Colonic mucosa (tissue), 4 donors: ENCODE data around the gene SEL1L2. TPM values are rescaled to one million over a fixed set of nuclear protein-coding genes. Genes with fewer than 3 reads are reported as not detected.

Experiments used
- DNase-seq: peaks from one replicate; pipeline ENCODE4 v3.0.0-alpha.2; 2020
- H3K27ac ChIP-seq: fragments of 200-600 bp; one replicate; pipeline ENCODE4 v1.8.0; 2021
- H3K27me3 ChIP-seq: fragments of 200-600 bp; one replicate; pipeline ENCODE4 v1.8.0; 2021
- H3K36me3 ChIP-seq: fragments of 200-600 bp; one replicate; pipeline ENCODE4 v1.8.0; 2021
- H3K4me1 ChIP-seq: fragments of 200-600 bp; one replicate; pipeline ENCODE4 v1.8.0; 2021; ENCODE audit warnings: mild to moderate bottlenecking
- H3K4me3 ChIP-seq: fragments of 200-600 bp; one replicate; pipeline ENCODE4 v1.8.0; 2021
- H3K9ac ChIP-seq, 2 donors: one replicate each; pipeline ENCODE4 v1.7.0; 2013; ENCODE audit warnings: control low read depth in 2 of 2, low read depth in 2 of 2, low read length in 2 of 2
- H3K9me3 ChIP-seq: fragments of 200-600 bp; one replicate; pipeline ENCODE4 v1.8.0; 2021
- intact Hi-C: fragments of 100-400 bp; cut with DNase I; formaldehyde crosslinking; loops from one replicate; pipeline ENCODE4 v1.14.1; 2022
- total RNA-seq, 2 donors: library from RNA; stranded (reverse); fragmentation: NEBNext Ultra II Directional in 1 of 2; extraction: Animal tissue kit (Norgen Biotek cat#: 25700) in 1 of 2; gene quantifications; one replicate each; pipeline ENCODE4 v1.2.1, GENCODE V29; 2021
- TF ChIP-seq, protein P1 (sequence below): fragments of 200-600 bp; IDR thresholded peaks from one replicate; pipeline ENCODE4 v1.8.0; 2022; ENCODE audit warnings: antibody characterized with exemption, mild to moderate bottlenecking
- donor health status: healthy.
- donor health status: DM: no; HTN: no; CAD: no.
- donor health status: DM: no; HTN: no; CAD: no.

Gene SEL1L2
- total RNA-seq, 2 donors from 2014 or later = not detected

DNA sequence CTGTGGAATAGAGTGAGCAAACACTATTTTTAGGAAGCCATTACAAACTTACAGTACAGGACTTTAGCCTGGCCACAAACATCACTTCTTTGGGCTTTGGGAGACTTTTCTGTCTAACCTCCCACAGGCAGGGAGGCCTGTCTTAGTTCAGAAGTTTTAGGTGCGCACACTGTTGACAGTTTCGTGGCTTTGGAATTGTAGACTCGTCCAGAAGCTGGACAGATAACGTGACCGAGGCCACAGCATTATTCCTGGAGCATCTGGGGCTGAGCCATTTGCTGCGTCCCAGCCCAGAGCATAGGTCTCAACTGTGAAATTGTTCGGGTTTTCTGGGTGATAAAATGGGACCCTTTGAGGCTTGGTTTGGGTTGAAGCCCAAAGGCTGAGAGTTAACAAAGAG lies 151.8 kb downstream of the SEL1L2 start:
- Histone ChIP-seq H3K27ac (no peak overlapping the region), H3K4me3 (no peak overlapping the region), H3K9ac (no peak overlapping the region), H3K27me3 (no peaks in the 10 kb centered on the region), H3K9me3 (no peaks in the 10 kb centered on the region), H3K36me3 (no peaks in the 10 kb centered on the region), H3K4me1 (no peaks in the 10 kb centered on the region)
- intact Hi-C loops = no loop called here
- TF ChIP-seq, protein P1, sequence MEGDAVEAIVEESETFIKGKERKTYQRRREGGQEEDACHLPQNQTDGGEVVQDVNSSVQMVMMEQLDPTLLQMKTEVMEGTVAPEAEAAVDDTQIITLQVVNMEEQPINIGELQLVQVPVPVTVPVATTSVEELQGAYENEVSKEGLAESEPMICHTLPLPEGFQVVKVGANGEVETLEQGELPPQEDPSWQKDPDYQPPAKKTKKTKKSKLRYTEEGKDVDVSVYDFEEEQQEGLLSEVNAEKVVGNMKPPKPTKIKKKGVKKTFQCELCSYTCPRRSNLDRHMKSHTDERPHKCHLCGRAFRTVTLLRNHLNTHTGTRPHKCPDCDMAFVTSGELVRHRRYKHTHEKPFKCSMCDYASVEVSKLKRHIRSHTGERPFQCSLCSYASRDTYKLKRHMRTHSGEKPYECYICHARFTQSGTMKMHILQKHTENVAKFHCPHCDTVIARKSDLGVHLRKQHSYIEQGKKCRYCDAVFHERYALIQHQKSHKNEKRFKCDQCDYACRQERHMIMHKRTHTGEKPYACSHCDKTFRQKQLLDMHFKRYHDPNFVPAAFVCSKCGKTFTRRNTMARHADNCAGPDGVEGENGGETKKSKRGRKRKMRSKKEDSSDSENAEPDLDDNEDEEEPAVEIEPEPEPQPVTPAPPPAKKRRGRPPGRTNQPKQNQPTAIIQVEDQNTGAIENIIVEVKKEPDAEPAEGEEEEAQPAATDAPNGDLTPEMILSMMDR = no peak
- no peak for DNase-seq

DNA sequence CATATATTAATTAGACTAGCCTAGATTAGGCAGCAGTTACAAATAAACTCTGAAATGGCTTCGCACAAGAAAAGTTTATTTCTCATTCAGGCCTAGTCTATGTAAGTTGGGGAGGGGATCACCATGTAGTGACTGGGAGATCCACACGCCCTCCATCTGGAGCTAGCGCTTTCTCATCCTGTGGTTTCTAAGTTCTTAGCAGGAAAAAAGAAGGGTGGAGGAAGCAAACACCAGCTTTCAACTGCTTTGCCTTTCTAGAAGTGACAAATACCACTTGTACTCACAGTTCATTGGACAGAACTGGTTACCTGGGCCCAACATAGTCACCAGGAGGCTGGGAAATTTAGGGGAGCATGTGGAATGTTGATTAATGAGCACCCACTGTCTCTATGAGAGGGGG lies 158.9 kb downstream of the SEL1L2 start:
- no peak overlapping the region for H3K27ac ChIP-seq
- H3K9ac ChIP-seq = no peak overlapping the region
- H3K27me3 ChIP-seq = no peaks in the 10 kb centered on the region
- no peak for DNase-seq
- H3K36me3 ChIP-seq = no peaks in the 10 kb centered on the region
- H3K9me3 ChIP-seq = no peaks in the 10 kb centered on the region
- no peaks in the 10 kb centered on the region for H3K4me1 ChIP-seq
- H3K4me3 ChIP-seq = no peak overlapping the region
- intact Hi-C loops = no loop called here
- TF ChIP-seq, protein P1 = no peak

DNA sequence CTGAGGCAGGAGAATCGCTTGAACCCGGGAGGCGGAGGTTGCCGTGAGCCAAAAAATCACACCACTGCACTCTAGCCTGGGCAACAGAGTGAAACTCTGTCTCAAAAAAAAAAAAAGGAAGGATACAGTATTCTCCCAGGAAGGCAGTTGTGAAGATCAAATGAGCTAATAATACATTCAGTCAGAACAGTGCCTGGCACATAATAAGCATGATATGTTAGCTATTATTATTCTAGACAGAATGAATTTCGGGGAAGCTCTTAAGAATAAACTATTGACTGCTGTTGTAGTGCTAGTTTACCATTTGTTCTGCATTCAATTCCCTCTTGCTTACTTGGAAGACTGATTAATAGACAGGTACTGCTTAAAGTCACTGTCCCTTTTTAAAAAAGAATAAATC lies 164.9 kb downstream of the SEL1L2 start:
- TF ChIP-seq, protein P1 = no peak
- intact Hi-C loops = no loop called here
- Histone ChIP-seq H3K36me3 (no peaks in the 10 kb centered on the region), H3K9ac (no peak overlapping the region), H3K27ac (no peak overlapping the region), H3K9me3 (no peaks in the 10 kb centered on the region), H3K4me1 (no peaks in the 10 kb centered on the region), H3K4me3 (no peak overlapping the region), H3K27me3 (no peaks in the 10 kb centered on the region)
- no peak for DNase-seq

DNA sequence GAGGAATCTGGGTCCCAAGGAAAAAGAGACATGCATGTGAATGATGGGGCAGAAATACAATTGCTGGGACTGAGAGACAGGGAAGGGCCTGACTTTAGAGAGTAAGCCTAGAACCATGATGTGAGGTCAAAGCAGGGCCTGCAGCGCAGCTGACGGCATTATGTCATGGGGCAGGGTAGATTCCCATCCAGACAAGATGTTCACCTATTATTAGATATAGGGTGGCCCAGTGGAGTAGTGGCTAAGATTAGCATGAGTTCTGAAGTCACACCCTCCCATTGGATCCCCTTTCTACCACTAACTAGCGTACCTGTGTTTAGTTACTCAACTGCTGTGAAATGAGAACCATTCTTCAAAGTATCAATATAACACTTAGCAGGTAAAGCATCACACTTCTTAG lies 166.0 kb downstream of the SEL1L2 start:
- Histone ChIP-seq H3K27me3 (no peaks in the 10 kb centered on the region), H3K4me3 (no peak overlapping the region), H3K36me3 (no peaks in the 10 kb centered on the region), H3K27ac (no peak overlapping the region), H3K9ac (no peak overlapping the region), H3K4me1 (no peaks in the 10 kb centered on the region), H3K9me3 (no peaks in the 10 kb centered on the region)
- DNase-seq = no peak
- TF ChIP-seq, protein P1 = no peak
- intact Hi-C loops = no loop called here

DNA sequence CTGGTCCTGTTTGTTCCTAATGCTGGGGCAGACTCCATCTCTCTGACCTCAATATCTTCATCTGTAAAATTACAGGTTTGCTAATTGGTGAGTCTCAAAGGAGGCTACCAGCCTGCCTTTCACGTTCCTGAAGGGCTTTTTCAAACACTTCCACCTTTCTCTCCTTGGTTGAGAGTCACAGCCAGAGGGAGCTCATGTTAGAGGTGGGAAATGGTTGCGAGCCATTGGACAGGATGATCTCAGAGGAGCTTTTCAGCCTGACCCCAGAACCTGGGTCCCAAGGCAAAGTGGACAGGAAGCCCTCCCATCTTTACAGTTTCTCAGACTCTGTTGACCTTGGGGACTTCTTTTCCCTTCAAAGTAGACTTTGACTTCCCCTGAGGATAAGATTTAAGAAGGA lies 168.0 kb downstream of the SEL1L2 start:
- no peaks in the 10 kb centered on the region for H3K36me3 ChIP-seq
- no peak overlapping the region for H3K9ac ChIP-seq
- no peaks in the 10 kb centered on the region for H3K27me3 ChIP-seq
- no peaks in the 10 kb centered on the region for H3K9me3 ChIP-seq
- H3K4me3 ChIP-seq = no peak overlapping the region
- no peaks in the 10 kb centered on the region for H3K4me1 ChIP-seq
- TF ChIP-seq, protein P1 = no peak
- no peak for DNase-seq
- H3K27ac ChIP-seq = no peak overlapping the region
- intact Hi-C loops = loop anchor here (2.0 kb wide), 1 partner anchor 232 kb away; no protein-coding TSS in a partner anchor

DNA sequence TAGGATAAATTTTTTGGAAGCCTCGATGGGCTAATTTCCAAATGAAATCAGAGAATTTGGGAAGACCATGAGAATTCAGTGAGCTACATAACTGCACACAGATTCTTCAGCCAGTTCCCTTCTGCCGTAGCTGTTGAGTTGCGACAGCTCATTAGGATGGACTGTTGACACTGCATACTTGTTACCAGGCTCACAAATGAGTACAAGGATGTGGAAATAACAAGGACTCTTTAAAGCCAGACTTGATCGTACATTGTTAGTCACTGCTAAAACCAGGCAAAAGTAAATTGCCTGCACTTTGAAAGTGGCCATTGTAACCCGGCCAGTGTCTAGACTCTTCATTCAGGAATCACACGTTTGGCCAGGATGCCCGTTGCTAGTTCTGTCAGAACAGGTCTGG lies 168.5 kb downstream of the SEL1L2 start:
- Histone ChIP-seq H3K4me1 (no peaks in the 10 kb centered on the region), H3K27ac (no peak overlapping the region), H3K36me3 (no peaks in the 10 kb centered on the region), H3K4me3 (no peak overlapping the region), H3K27me3 (no peaks in the 10 kb centered on the region), H3K9ac (no peak overlapping the region), H3K9me3 (no peaks in the 10 kb centered on the region)
- TF ChIP-seq, protein P1 = no peak
- no peak for DNase-seq
- intact Hi-C loops = loop anchor here (2.0 kb wide), 1 partner anchor 233 kb away; no protein-coding TSS in a partner anchor
